ENCODE data around the gene NT5C1B.

NT5C1B gene

DNA sequence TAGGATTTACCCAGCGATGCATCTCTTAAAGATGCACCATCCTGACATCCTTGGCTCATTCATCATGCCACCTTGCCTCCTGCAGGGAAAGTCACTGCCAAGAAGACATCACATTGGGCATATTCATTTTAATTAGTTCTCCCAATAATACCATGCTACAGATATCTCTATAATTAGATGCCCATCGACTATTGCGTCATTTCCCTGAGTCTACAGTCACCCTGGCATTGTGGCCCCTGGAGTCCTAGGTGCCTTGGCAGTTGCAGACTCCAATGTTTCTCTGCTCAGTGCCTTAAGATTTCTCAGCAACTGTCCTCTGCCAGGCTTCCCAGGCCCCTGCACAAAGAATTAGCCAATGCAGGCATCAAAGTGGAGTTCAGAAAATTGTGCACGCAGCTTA is 61.5 kb downstream of the NT5C1B start:
- H2AFZ ChIP-seq (ENCODE audit: low read depth, low read length, severe bottlenecking) = no peak overlapping the region
- H3K4me3 ChIP-seq (ENCODE audit: insufficient read depth, low read length, poor library complexity, severe bottlenecking) = no peak overlapping the region
- no peaks in the 10 kb centered on the region for H3K79me2 ChIP-seq (ENCODE audit: insufficient read depth, low read length)
- H3K9me3 ChIP-seq (ENCODE audit: insufficient read depth, low read length) = no peaks in the 10 kb centered on the region
- no peaks in the 10 kb centered on the region for H3K9me2 ChIP-seq (replicated peaks; ENCODE audit: insufficient read depth, low read length)
- no peaks in the 10 kb centered on the region for H3F3A ChIP-seq (ENCODE audit: insufficient read depth)
- H3K4me2 ChIP-seq (ENCODE audit: low read depth, low read length, poor library complexity, severe bottlenecking) = no peak overlapping the region
- H4K20me1 ChIP-seq (ENCODE audit: low read depth, low read length) = no peaks in the 10 kb centered on the region
- TF ChIP-seq EZH2phosphoT487 (conservative IDR thresholded peaks at IDR 0.05; ENCODE audit: low read length) = no peak
- TF ChIP-seq, protein P1, sequence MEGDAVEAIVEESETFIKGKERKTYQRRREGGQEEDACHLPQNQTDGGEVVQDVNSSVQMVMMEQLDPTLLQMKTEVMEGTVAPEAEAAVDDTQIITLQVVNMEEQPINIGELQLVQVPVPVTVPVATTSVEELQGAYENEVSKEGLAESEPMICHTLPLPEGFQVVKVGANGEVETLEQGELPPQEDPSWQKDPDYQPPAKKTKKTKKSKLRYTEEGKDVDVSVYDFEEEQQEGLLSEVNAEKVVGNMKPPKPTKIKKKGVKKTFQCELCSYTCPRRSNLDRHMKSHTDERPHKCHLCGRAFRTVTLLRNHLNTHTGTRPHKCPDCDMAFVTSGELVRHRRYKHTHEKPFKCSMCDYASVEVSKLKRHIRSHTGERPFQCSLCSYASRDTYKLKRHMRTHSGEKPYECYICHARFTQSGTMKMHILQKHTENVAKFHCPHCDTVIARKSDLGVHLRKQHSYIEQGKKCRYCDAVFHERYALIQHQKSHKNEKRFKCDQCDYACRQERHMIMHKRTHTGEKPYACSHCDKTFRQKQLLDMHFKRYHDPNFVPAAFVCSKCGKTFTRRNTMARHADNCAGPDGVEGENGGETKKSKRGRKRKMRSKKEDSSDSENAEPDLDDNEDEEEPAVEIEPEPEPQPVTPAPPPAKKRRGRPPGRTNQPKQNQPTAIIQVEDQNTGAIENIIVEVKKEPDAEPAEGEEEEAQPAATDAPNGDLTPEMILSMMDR (IDR thresholded peaks at IDR 0.05; ENCODE audit: insufficient read depth, low read length, poor library complexity, severe bottlenecking) = no peak
- H3K27ac ChIP-seq (ENCODE audit: low read depth, low read length) = no peak overlapping the region
- H3K36me3 ChIP-seq (ENCODE audit: low read length) = no peaks in the 10 kb centered on the region
- no peak overlapping the region for H3K9ac ChIP-seq (ENCODE audit: low read length)
- no peaks in the 10 kb centered on the region for H3K27me3 ChIP-seq (ENCODE audit: low read length)

DNA sequence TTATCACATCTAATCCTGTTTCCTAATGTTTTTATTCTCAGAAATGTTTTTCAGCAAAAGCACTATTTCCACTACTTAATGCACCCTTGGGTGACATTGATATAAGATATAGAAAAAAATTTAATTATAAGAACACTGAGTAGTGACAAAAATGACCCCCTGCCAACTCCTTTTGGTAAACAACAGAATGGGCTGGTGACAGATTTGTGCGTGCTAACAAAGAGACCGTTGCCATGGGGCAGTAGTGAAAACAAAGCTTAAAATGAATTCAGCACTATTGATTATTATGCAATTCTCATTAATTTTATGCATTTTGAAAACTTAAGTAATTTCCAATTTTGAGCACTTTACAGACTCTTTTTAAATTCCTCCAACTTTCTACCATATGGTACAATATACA is 62.0 kb downstream of the NT5C1B start:
- H3K9me3 ChIP-seq (ENCODE audit: insufficient read depth, low read length) = no peaks in the 10 kb centered on the region
- no peaks in the 10 kb centered on the region for H3K9me2 ChIP-seq (replicated peaks; ENCODE audit: insufficient read depth, low read length)
- no peak overlapping the region for H3K9ac ChIP-seq (ENCODE audit: low read length)
- no peaks in the 10 kb centered on the region for H4K20me1 ChIP-seq (ENCODE audit: low read depth, low read length)
- no peak overlapping the region for H2AFZ ChIP-seq (ENCODE audit: low read depth, low read length, severe bottlenecking)
- no peak overlapping the region for H3K4me2 ChIP-seq (ENCODE audit: low read depth, low read length, poor library complexity, severe bottlenecking)
- H3K79me2 ChIP-seq (ENCODE audit: insufficient read depth, low read length) = no peaks in the 10 kb centered on the region
- no peaks in the 10 kb centered on the region for H3K36me3 ChIP-seq (ENCODE audit: low read length)
- H3K27ac ChIP-seq (ENCODE audit: low read depth, low read length) = no peak overlapping the region
- H3K4me3 ChIP-seq (ENCODE audit: insufficient read depth, low read length, poor library complexity, severe bottlenecking) = no peak overlapping the region
- H3F3A ChIP-seq (ENCODE audit: insufficient read depth) = no peaks in the 10 kb centered on the region
- H3K27me3 ChIP-seq (ENCODE audit: low read length) = no peaks in the 10 kb centered on the region
- TF ChIP-seq EZH2phosphoT487 (conservative IDR thresholded peaks at IDR 0.05; ENCODE audit: low read length) = no peak
- TF ChIP-seq, protein P1 (IDR thresholded peaks at IDR 0.05; ENCODE audit: insufficient read depth, low read length, poor library complexity, severe bottlenecking) = no peak

DNA sequence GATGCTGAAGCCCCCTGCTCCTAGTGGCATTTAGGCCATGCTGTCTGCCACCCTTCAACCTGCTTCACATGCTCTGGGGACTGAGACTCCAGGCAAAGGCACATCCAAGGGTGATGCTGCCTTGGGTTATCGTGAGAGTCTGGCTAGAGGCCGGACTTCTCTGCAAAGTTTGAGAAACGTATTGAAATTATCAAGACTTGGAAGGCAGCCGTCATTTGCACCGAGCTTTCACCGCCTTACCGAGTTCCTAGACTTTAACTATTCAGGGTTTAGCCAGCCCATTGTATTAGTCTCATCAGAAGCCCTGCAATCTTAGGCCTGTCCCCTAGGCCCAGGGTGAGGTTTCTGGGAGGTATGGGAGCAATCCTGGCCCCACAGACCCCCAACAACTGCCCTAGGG is 62.9 kb downstream of the NT5C1B start:
- H3K27ac ChIP-seq (ENCODE audit: low read depth, low read length) = no peak overlapping the region
- H3K9me2 ChIP-seq (replicated peaks; ENCODE audit: insufficient read depth, low read length) = no peaks in the 10 kb centered on the region
- no peaks in the 10 kb centered on the region for H3K27me3 ChIP-seq (ENCODE audit: low read length)
- H3K79me2 ChIP-seq (ENCODE audit: insufficient read depth, low read length) = no peaks in the 10 kb centered on the region
- no peak overlapping the region for H3K4me3 ChIP-seq (ENCODE audit: insufficient read depth, low read length, poor library complexity, severe bottlenecking)
- H3K9ac ChIP-seq (ENCODE audit: low read length) = no peak overlapping the region
- no peak overlapping the region for H2AFZ ChIP-seq (ENCODE audit: low read depth, low read length, severe bottlenecking)
- no peaks in the 10 kb centered on the region for H4K20me1 ChIP-seq (ENCODE audit: low read depth, low read length)
- H3K9me3 ChIP-seq (ENCODE audit: insufficient read depth, low read length) = no peaks in the 10 kb centered on the region
- no peaks in the 10 kb centered on the region for H3K36me3 ChIP-seq (ENCODE audit: low read length)
- H3K4me2 ChIP-seq (ENCODE audit: low read depth, low read length, poor library complexity, severe bottlenecking) = no peak overlapping the region
- TF ChIP-seq, protein P1 (IDR thresholded peaks at IDR 0.05; ENCODE audit: insufficient read depth, low read length, poor library complexity, severe bottlenecking) = no peak
- no peak for TF ChIP-seq EZH2phosphoT487 (conservative IDR thresholded peaks at IDR 0.05; ENCODE audit: low read length)
- no peaks in the 10 kb centered on the region for H3F3A ChIP-seq (ENCODE audit: insufficient read depth)

Data from SU-DHL-6 (cell line).